ENCODE data around the gene ZNF550. TPM values are rescaled to one million over a fixed set of nuclear protein-coding genes. Genes with fewer than 3 reads are reported as not detected.
A peak's percentile ranks its signal among the peaks of the same experiment; 100 is the strongest.

The ZNF550 gene
- total RNA-seq, 1 donor from 2014 or later = 10.3 TPM

DNA sequence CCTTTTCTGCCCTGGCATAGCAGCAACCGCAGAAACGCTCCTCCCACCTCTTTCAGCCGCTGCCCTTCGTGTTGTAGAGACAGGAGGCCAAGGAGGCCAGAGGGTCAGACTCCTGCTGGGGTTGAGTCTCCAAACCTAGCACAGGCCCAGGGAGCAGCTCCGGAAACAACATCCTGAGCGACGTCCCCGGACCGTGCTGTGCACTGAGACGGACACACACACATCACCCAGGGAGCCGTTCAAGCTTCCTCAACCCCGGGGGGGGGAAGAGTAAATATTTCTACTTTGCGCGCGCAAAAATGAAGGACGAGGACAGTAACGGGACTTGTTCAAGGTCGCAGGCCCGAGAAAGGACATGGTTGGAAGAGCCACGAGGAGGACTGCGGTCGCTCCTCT is 657 bp downstream of the ZNF550 start:
- H3K27me3 Mint-ChIP-seq (ENCODE audit: unreplicated experiment) = no peaks in the 10 kb centered on the region
- DNase-seq (ENCODE audit: extremely low spot score, unreplicated experiment) = no peak
- TF ChIP-seq, protein P1, sequence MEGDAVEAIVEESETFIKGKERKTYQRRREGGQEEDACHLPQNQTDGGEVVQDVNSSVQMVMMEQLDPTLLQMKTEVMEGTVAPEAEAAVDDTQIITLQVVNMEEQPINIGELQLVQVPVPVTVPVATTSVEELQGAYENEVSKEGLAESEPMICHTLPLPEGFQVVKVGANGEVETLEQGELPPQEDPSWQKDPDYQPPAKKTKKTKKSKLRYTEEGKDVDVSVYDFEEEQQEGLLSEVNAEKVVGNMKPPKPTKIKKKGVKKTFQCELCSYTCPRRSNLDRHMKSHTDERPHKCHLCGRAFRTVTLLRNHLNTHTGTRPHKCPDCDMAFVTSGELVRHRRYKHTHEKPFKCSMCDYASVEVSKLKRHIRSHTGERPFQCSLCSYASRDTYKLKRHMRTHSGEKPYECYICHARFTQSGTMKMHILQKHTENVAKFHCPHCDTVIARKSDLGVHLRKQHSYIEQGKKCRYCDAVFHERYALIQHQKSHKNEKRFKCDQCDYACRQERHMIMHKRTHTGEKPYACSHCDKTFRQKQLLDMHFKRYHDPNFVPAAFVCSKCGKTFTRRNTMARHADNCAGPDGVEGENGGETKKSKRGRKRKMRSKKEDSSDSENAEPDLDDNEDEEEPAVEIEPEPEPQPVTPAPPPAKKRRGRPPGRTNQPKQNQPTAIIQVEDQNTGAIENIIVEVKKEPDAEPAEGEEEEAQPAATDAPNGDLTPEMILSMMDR (IDR thresholded peaks at IDR 0.05) = no peak
- H3K27ac Mint-ChIP-seq (ENCODE audit: unreplicated experiment) = peak overlapping the region; percentile 93
- peaks cover 45% of the 10 kb centered on the region for H3K36me3 Mint-ChIP-seq (ENCODE audit: unreplicated experiment)
- peak overlapping the region; percentile 93 for H3K4me3 Mint-ChIP-seq (ENCODE audit: unreplicated experiment)
- H3K9me3 Mint-ChIP-seq (ENCODE audit: unreplicated experiment) = peaks cover 54% of the 10 kb centered on the region
- H3K4me1 Mint-ChIP-seq (ENCODE audit: unreplicated experiment) = peaks cover 17% of the 10 kb centered on the region

DNA sequence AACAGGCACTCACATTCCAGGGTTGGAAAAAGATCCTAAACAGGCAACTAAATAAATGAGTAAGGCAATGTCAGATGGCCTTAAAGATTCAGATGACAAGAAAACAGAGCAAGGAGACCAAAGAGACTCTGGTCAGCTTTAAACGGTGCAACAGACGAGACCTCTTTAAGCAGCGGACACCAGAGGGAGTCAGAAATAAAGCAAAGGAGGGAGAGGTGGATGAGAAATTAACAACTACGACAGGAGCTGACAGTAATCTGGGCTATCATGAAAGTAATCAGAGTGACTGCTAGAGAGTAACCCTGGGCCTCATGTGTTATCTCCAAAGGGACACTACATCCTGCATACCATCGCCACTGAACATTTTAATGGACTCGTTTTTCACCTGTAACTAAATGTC is 1.1 kb downstream of the ZNF550 start:
- Mint-ChIP-seq H3K27ac (ENCODE audit: unreplicated experiment) (peak overlapping the region; percentile 93), H3K27me3 (ENCODE audit: unreplicated experiment) (no peaks in the 10 kb centered on the region), H3K4me1 (ENCODE audit: unreplicated experiment) (peaks cover 17% of the 10 kb centered on the region), H3K9me3 (ENCODE audit: unreplicated experiment) (peaks cover 51% of the 10 kb centered on the region), H3K4me3 (ENCODE audit: unreplicated experiment) (peak overlapping the region; percentile 93), H3K36me3 (ENCODE audit: unreplicated experiment) (peaks cover 50% of the 10 kb centered on the region)
- no peak for DNase-seq (ENCODE audit: extremely low spot score, unreplicated experiment)
- TF ChIP-seq, protein P1 (IDR thresholded peaks at IDR 0.05) = no peak

DNA sequence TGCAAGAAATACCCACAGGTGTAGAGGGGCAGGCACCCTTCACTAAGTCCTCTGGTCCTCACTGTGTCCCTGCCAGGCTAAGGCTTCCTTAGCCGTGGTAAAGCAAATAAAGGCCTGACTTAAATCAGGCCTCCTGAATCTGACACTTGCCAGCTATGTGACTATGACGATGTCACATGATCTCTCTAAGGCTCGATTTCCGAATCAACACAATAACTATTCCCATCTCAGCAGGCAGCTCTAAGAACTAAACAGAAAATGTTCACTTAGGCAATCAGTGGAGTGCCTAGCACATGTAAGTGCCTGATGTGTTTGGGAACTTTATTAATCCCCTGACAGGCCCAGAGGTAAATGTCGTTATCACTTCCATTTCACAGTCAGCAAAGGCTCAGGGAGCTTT is 2.0 kb downstream of the ZNF550 start:
- peak overlapping the region; percentile 93 for H3K4me3 Mint-ChIP-seq (ENCODE audit: unreplicated experiment)
- H3K4me1 Mint-ChIP-seq (ENCODE audit: unreplicated experiment) = peaks cover 17% of the 10 kb centered on the region
- H3K9me3 Mint-ChIP-seq (ENCODE audit: unreplicated experiment) = peaks cover 53% of the 10 kb centered on the region
- no peak for DNase-seq (ENCODE audit: extremely low spot score, unreplicated experiment)
- no peaks in the 10 kb centered on the region for H3K27me3 Mint-ChIP-seq (ENCODE audit: unreplicated experiment)
- TF ChIP-seq, protein P1 (IDR thresholded peaks at IDR 0.05) = no peak
- H3K36me3 Mint-ChIP-seq (ENCODE audit: unreplicated experiment) = peaks cover 59% of the 10 kb centered on the region
- no peak overlapping the region for H3K27ac Mint-ChIP-seq (ENCODE audit: unreplicated experiment)

DNA sequence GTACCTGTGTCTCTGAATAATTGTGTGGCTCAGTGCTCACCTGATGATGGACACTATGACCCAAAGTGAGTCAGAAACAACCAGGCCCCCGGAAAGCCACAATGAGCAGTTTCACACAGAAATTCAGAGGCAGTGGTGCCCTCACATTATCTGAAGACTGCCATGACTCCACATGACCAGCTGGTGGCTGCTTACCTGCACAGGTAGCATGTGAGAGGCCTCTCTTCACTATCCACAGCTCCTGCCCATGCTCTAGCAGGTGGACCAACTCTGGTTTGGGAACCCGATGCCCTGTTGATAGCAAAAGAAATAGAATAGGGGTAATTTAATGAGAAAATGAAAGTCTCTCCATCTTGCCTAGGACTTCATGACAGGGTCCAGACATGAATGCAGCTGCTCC is 7.2 kb downstream of the ZNF550 start:
- H3K36me3 Mint-ChIP-seq (ENCODE audit: unreplicated experiment) = peaks cover 96% of the 10 kb centered on the region
- H3K27me3 Mint-ChIP-seq (ENCODE audit: unreplicated experiment) = no peaks in the 10 kb centered on the region
- H3K9me3 Mint-ChIP-seq (ENCODE audit: unreplicated experiment) = peaks cover 61% of the 10 kb centered on the region
- no peak overlapping the region for H3K4me3 Mint-ChIP-seq (ENCODE audit: unreplicated experiment)
- TF ChIP-seq, protein P1 (IDR thresholded peaks at IDR 0.05) = no peak
- DNase-seq (ENCODE audit: extremely low spot score, unreplicated experiment) = no peak
- no peaks in the 10 kb centered on the region for H3K4me1 Mint-ChIP-seq (ENCODE audit: unreplicated experiment)
- no peak overlapping the region for H3K27ac Mint-ChIP-seq (ENCODE audit: unreplicated experiment)

DNA sequence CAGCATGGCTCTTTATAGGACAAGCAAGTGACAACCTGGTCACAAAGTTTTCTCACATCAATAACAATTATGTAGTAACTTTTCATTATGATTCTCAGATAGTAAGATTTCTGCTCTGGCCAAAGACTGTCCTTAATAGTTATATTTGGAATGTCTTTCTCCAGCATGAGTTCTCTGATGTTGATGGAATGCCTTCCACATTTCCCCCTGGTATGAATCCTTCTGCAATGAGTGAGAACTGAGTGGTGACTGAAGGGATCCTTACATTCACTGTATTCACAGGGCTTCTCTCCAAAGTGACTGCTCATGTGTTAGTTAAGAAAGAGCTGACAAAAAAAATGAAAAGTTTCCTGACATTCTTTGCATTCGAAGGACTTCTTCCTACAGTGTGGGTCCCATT is 13.2 kb downstream of the ZNF550 start:
- Mint-ChIP-seq H3K27ac (ENCODE audit: unreplicated experiment) (no peak overlapping the region), H3K4me1 (ENCODE audit: unreplicated experiment) (no peaks in the 10 kb centered on the region), H3K36me3 (ENCODE audit: unreplicated experiment) (peaks cover 91% of the 10 kb centered on the region), H3K9me3 (ENCODE audit: unreplicated experiment) (peaks cover 64% of the 10 kb centered on the region), H3K27me3 (ENCODE audit: unreplicated experiment) (no peaks in the 10 kb centered on the region), H3K4me3 (ENCODE audit: unreplicated experiment) (no peak overlapping the region)
- no peak for DNase-seq (ENCODE audit: extremely low spot score, unreplicated experiment)
- TF ChIP-seq, protein P1 (IDR thresholded peaks at IDR 0.05) = no peak

Data from osteocyte (in vitro differentiated cells).